GM21723 (cell line): ENCODE data around the gene GHRHR.

Experiments used
- ATAC-seq: cut with Tn5 transposase; IDR thresholded peaks from one replicate; pipeline ENCODE4 v1.9.1; 2021; ENCODE audit warnings: mild to moderate bottlenecking, moderate library complexity; ENCODE audit not compliant: unreplicated experiment

Gene GHRHR

DNA sequence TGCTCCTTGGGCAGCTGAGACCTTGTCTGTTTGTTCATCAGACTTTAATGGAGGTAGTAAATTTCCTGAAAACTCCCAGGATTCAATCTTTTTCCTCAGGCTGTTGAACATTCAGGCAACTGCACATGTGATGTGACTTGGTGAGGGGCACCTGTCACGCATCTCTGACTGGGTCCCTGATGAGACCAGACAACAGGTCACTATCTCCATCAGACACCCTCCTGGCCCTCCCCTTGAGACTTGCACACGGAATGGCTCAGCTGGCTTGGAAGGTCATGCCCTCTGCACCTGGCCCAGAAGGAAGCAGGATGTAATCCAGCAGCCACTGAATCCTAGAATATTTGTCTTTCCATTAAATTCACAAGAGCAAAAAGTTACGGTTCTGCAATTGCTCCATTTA, 36.2 kb upstream of the GHRHR start:
- ATAC-seq, result no peak

GRCh38 chr7:30928254-30928872, 35.4 kb upstream of the GHRHR start:
- ATAC-seq, result no peak

DNA sequence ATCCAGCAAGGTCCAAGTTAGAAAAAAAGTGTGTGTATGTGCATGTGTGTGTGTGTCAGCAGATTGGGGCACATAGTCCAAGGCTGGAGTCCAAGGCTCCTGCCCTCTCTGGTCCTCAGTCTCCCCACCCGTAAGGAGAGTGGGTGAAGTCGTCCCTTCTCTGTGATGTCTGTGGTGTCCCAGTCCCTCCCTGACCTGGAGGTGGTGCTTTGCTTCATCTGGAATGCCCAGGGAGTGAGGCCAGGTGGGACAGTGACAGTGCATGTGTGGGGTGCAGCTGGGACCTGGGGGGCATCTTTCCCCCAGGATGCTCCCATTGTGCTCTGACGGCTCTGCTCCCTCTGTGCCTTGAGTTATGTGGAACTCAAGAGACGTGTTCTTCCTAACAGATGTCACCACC, 34.1 kb upstream of the GHRHR start:
- no peak for ATAC-seq

DNA sequence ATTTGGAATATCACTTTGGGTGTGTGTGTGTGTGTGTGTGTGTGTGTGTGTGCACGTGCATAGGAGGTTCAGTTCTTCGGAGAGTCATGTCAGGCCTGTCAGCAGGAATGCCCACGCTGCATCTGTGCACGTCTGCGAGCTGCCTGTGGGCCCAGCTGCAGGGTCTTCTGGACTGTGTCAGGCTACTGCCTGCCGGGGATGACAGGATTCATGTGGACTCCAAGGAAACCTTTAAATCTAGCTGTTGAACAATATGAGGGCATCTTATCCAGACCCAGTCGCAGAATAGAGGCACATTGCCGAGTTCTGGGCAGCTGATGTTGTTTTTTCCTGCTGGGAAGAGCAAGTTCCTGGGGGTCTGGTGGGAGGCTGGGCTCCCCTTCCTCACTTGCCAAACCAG, 33.1 kb upstream of the GHRHR start:
- ATAC-seq, result no peak

DNA sequence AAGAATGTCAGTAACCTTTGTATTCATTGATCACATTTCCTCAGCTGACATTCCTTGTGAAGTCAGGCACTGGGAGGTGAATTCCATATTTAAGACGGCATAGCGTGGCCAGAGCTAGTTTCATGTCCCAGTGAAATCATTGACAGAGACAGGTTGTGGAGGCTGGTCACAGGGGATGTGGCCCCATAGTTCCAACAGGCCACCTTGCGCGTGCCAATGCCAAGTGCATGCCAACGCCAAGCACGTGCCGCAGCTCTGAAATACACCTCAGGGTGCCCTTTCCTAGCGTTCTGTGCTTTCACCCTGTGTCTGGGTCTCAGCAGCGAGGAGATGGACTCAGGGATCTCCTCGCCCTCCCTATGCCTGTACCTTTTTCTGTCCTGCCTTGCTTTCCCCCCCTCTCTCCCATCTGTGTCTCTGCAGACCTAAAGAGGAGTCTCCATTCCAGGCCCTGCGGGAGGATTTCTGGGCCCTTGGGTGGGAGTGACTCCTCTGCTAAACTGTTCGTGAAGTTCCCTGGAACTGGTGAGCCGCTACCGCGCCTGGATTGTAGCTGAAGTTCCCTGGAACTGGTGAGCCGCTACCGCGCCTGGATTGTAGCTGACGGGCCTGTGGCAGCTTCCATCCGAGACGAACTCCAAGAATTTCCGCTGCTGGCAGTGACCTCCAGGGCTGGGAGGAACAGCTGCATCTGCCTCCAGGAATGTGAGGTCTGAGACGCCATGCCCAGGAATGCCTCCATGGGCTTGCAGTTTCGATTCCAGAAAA, 32.4 kb upstream of the GHRHR start:
- ATAC-seq, result no peak

GRCh38 chr7:30931929-30932540, 31.7 kb upstream of the GHRHR start:
- ATAC-seq, result no peak

- no peak for ATAC-seq
Observed at GRCh38 chr7:30932562-30932961, 31.2 kb upstream of the GHRHR start.

DNA sequence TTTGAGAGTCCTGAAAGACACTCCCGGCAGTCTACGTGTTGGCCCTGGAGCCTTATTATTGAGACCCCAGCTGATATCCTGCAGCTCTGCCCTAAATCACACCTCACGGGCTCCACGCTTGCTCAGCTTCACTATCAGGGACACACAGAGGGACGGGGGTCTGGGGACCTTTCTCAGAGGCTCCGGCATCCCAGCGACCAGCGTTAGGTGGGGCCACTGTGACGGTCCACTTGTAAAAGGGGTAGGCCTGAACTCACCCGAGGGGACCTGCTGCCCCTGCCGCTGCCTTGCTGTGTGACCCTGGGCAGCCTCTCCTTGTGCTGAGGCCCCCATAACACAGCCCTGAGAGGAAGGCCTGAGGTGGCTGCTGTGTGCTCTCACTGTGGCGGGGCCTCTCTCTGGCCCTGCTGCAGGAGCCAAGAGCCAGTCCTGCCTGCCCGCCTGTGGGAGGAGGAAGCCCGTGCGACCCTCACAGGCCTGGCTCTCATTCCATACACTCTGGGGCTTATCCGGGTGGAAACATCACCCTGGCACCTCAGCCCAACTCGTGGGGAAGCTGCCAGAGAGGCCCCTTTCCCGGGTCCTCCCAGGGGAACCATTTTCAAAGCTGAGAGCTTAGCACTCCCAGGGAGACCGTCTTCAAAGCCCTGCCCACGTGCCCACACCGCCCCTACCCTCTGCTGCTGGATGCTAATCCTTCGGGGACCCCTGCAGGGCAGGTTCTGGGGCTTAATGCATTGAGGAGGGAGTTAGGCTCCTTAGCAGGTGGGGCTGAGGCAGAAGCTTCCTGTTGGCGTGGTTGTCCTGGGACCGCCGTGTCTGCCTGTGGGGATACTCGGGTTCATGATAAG, 30.4 kb upstream of the GHRHR start:
- ATAC-seq, result no peak

DNA sequence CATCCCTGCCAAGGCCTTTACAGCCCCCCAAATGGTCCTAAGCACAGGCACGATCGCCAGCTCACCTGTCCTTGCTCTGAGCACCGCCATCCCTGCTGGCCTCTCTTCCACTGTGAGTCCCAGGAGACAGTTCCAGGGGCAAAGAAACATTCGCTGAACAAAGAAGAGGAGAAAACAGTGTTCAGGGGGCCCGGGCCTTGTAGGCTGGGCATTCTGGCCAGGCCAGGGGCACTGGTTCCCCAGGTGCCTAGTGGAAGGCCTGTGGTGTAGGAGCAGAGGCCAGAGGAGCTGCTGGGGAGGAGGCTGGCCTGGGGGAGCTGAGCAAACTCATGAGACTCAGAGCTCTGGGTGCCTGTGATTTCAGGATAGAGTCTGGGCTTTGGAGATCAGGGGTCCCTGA, 29.5 kb upstream of the GHRHR start:
- no peak for ATAC-seq

- no peak for ATAC-seq
Observed at GRCh38 chr7:30934732-30935568, 28.8 kb upstream of the GHRHR start.

DNA sequence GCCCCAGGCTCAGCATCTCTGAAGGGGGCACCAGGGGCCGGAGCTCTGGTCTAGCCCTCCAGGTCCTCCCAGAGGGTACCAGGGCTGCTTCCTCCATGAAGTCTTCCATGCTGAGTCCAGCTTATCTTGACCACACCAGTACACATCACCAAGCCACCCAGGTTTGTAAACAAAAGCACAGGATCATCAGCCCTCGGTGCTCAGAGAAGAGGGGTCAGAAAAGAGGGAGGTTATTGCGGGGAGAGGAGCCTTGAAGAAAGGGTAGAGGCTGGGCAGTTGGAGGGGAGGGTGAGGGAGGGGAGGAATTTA, 28.2 kb upstream of the GHRHR start:
- ATAC-seq, result no peak

- no peak for ATAC-seq
Observed at GRCh38 chr7:30936650-30937245, 27.0 kb upstream of the GHRHR start.

GRCh38 chr7:30937416-30937815, 26.3 kb upstream of the GHRHR start:
- no peak for ATAC-seq

- ATAC-seq, result peak; percentile 91
Observed at GRCh38 chr7:30938435-30939316, 25.1 kb upstream of the GHRHR start.

DNA sequence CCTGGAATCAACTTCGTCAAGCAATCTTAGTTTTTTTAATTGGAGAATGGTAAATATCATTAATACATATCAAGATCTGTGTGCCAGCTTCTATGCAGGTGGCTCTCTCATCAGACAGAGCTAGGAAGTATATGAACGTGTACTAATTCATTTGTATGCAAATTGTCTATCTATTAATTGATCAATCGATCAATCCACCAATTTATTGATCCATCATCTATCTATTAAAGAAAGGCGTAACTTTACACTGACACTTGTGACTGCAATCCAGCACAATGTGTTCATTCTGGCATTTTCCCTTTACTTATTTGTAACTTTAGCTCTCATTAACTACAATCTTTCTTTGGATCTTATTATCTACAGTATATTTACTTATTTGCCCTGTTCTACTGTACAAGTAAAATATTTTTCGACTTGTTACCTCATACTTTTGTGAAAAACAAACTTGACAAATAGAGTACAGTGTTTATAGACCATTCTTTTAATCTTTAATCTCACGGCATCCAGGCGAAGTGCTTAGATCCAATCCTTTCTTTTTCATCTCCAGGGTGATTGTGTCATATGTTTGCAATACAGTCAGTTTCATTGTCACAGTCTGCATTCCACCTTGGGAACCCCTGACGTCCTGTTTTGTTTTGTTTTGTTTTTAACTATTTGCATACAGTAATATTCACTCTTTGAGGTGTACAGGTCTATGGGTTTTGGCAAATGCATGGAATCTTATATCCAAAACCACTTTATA, 22.0 kb upstream of the GHRHR start:
- no peak for ATAC-seq

- ATAC-seq, result no peak
Observed at GRCh38 chr7:30950197-30950596, 13.6 kb upstream of the GHRHR start.

DNA sequence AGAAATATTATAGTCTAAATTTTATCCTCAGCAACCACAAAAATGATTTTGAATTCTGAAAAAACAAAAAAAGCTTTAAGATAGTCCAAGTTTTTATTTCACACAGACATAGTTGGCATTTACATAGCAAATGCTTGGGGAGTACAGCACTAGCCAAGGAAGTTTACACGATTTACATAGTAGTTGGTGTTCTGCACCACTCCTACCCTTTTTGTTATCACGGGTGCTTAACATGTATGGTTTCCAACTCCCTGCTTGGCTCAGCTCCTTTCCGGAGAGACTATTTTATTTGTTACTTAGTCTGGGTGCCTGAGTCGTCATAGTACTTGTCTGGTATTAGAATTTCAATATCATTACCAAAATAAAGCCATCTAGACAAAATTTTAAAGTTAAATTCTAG, 8.8 kb upstream of the GHRHR start:
- no peak for ATAC-seq

DNA sequence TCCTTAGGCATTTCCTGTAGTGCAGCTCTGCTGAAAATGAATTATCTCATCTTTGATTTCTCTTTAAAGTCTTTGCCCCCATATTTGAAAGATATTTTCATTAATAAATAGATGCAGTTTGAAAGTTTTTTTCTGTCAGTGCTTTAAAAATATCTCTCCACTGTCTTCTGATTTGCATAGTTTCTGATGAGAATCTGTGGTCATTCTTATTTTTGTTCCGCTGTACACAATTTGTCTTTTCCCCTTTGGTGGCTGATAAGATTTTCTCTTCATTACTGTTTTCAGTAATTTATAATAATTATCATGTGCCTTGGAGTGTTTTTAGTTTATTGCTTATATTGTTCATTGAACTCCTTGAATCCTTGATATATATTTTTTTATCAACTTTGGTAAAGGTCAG, 7.0 kb upstream of the GHRHR start:
- ATAC-seq, result no peak

- no peak for ATAC-seq
Observed at GRCh38 chr7:30965372-30965771, 1.6 kb downstream of the GHRHR start.
